Liver (tissue), 9 donors: ENCODE results near the gene CLBA1. TPM values are rescaled to one million over a fixed set of nuclear protein-coding genes. Genes with fewer than 3 reads are reported as not detected.

Source experiments
- DNase-seq: peaks from one replicate; pipeline ENCODE4 v3.0.0-alpha.2; 2017; ENCODE audit warnings: low spot score
- H3K27ac ChIP-seq, 2 donors: one replicate each; pipeline ENCODE4 v1.7.0; 2013; ENCODE audit warnings: inconsistent platforms in 2 of 2, low read length in 2 of 2, control low read depth in 1 of 2, low read depth in 1 of 2, mild to moderate bottlenecking in 1 of 2
- H3K27me3 ChIP-seq, 4 donors: one replicate each; pipeline versions ENCODE4 v1.6.1 to v1.7.0; 2013; ENCODE audit warnings: low read length in 3 of 4, inconsistent platforms in 1 of 4, mild to moderate bottlenecking in 1 of 4, moderate library complexity in 1 of 4; ENCODE audit not compliant: control insufficient read depth in 4 of 4, insufficient read depth in 4 of 4
- H3K36me3 ChIP-seq, 4 donors: one replicate each; pipeline versions ENCODE4 v1.6.1 to v1.7.0; 2013; ENCODE audit warnings: low read length in 3 of 4, mild to moderate bottlenecking in 3 of 4, low read depth in 1 of 4, moderate library complexity in 1 of 4; ENCODE audit not compliant: control insufficient read depth in 4 of 4, insufficient read depth in 3 of 4
- H3K4me1 ChIP-seq, 4 donors: one replicate each; pipeline versions ENCODE4 v1.6.1 to v1.7.0; 2013; ENCODE audit warnings: low read length in 3 of 4, mild to moderate bottlenecking in 3 of 4, moderate library complexity in 1 of 4; ENCODE audit not compliant: control insufficient read depth in 4 of 4, insufficient read depth in 4 of 4
- H3K4me3 ChIP-seq, 3 donors: one replicate each; pipeline versions ENCODE4 v1.6.1 to v1.7.0; 2013; ENCODE audit warnings: low read length in 3 of 3, control low read depth in 1 of 3, low read depth in 1 of 3, mild to moderate bottlenecking in 1 of 3
- H3K9ac ChIP-seq, 2 donors: one replicate each; pipeline ENCODE4 v1.7.0; 2013; ENCODE audit warnings: low read length in 2 of 2, mild to moderate bottlenecking in 2 of 2, moderate library complexity in 2 of 2, control low read depth in 1 of 2, low read depth in 1 of 2
- H3K9me3 ChIP-seq, 4 donors: one replicate each; pipeline versions ENCODE4 v1.6.1 to v1.7.0; 2013; ENCODE audit warnings: low read length in 3 of 4; ENCODE audit not compliant: control insufficient read depth in 4 of 4
- EGR1 ChIP-seq, 2 donors: IDR thresholded peaks; 2 replicates each; pipeline ENCODE4 v1.6.1; 2016 to 2018; ENCODE audit warnings: antibody characterized with exemption in 2 of 2, low read depth in 2 of 2
- FOXA1 ChIP-seq: IDR thresholded peaks from 2 replicates; pipeline ENCODE4 v1.6.1; 2016; ENCODE audit warnings: antibody characterized with exemption
- FOXA2 ChIP-seq: IDR thresholded peaks from 2 replicates; pipeline ENCODE4 v1.6.1; 2016; ENCODE audit warnings: antibody characterized with exemption
- GABPA ChIP-seq, 2 donors: IDR thresholded peaks in 1 of 2; conservative IDR thresholded peaks in 1 of 2; 2 replicates each; pipeline ENCODE4 v1.6.1; 2016; ENCODE audit warnings: antibody characterized with exemption in 2 of 2, mild to moderate bottlenecking in 1 of 2, moderate library complexity in 1 of 2
- HNF4A ChIP-seq, 2 donors: conservative IDR thresholded peaks; 2 replicates each; pipeline ENCODE4 v1.6.1; 2016; ENCODE audit warnings: antibody characterized with exemption in 2 of 2, mild to moderate bottlenecking in 2 of 2
- HNF4G ChIP-seq: IDR thresholded peaks from 2 replicates; pipeline ENCODE4 v1.6.1; 2016; ENCODE audit warnings: antibody characterized with exemption
- JUND ChIP-seq, 2 donors: IDR thresholded peaks; 2 replicates each; pipeline ENCODE4 v1.6.1; 2016; ENCODE audit warnings: antibody characterized with exemption in 2 of 2
- NR2F2 ChIP-seq: IDR thresholded peaks from 2 replicates; pipeline ENCODE4 v1.6.1; 2016; ENCODE audit warnings: antibody characterized with exemption
- RAD21 ChIP-seq, 2 donors: IDR thresholded peaks; 2 replicates each; pipeline ENCODE4 v1.6.1; 2016; ENCODE audit warnings: antibody characterized with exemption in 2 of 2, mild to moderate bottlenecking in 2 of 2
- RXRA ChIP-seq, 2 donors: IDR thresholded peaks; 2 replicates each; pipeline ENCODE4 v1.6.1; 2017 to 2018; ENCODE audit warnings: antibody characterized with exemption in 2 of 2, mild to moderate bottlenecking in 1 of 2
- SP1 ChIP-seq: IDR thresholded peaks from 2 replicates; pipeline ENCODE4 v1.6.1; 2018; ENCODE audit warnings: antibody characterized with exemption, mild to moderate bottlenecking
- TAF1 ChIP-seq: conservative IDR thresholded peaks from 2 replicates; pipeline ENCODE4 v1.6.1; 2016; ENCODE audit warnings: antibody characterized with exemption, mild to moderate bottlenecking
- YY1 ChIP-seq: IDR thresholded peaks from 2 replicates; pipeline ENCODE4 v1.6.1; 2016; ENCODE audit warnings: antibody characterized with exemption, mild to moderate bottlenecking
- WGBS: extraction: QIAGEN DNeasy Blood & Tissue Kit; methylation state at CpG from one replicate; pipeline ENCODE4 v1.1.7; 2013; 5-methylcytosine and 5-hydroxymethylcytosine counted together
- polyA plus RNA-seq, 2 donors: library from polyadenylated mRNA; stranded (reverse) in 1 of 2; unstranded in 1 of 2; fragments of 200-250 nt in 1 of 2; fragments of >200 nt in 1 of 2; fragmentation: Nextera tagmentation in 1 of 2; extraction: Ambion mirVana in 1 of 2; gene quantifications; one replicate each; pipeline versions ENCODE4 v1.2.1 to v1.2.3, GENCODE V29; 2013 to 2015
- total RNA-seq, 2 donors: library from RNA; depleted of rRNA; stranded (reverse); fragments of >200 nt; gene quantifications; one replicate each; pipeline ENCODE4 v1.2.3, GENCODE V29; 2014
- TF ChIP-seq, protein P1 (sequence below): IDR thresholded peaks from 2 replicates; pipeline ENCODE4 v1.6.1; 2016; ENCODE audit warnings: antibody characterized with exemption
- TF ChIP-seq, protein P2 (sequence below): fragments of 150-350 bp; IDR thresholded peaks from 2 replicates; pipeline ENCODE4 v1.5.1; 2017; ENCODE audit warnings: improper control_type of control experiment, low read depth, low read length; ENCODE audit not compliant: missing input control
- TF ChIP-seq, protein P3 (sequence below): IDR thresholded peaks from 2 replicates; pipeline ENCODE4 v1.6.1; 2016; ENCODE audit warnings: antibody characterized with exemption, mild to moderate bottlenecking
- TF ChIP-seq, protein P4 (sequence below): IDR thresholded peaks from 2 replicates; pipeline ENCODE4 v1.6.1; 2016; ENCODE audit warnings: antibody characterized with exemption
- TF ChIP-seq, protein P5 (sequence below): IDR thresholded peaks from 2 replicates; pipeline ENCODE4 v1.6.1; 2016; ENCODE audit warnings: antibody characterized with exemption
- donor health status: healthy.
- donor health status: healthy.
- donor health status: healthy.
- donor health status: healthy.
- donor health status: healthy.

CLBA1 gene
- total and polyA plus RNA-seq, 4 donors, result 0.98 to 3.9 (median 2.3) TPM

DNA sequence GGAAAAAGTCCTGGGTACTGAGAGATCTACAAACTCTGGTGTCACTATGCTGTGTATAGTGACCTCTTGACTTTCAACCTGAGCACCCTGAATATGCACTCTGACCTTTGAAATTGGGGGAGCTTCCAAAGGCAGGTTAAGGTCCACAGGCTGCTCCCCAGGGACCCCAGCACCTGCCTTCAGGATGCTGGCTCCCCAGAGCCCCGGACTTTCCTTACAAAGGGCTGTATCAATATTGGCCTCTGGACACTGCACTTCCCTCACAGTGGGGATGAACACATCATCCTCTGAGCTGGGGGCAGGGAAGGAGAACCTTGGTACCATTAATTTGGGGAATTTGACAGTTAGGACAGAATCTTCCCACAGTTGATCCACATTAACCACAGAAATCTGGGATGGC lies 46.6 kb upstream of the CLBA1 start (continued):
- no peak for TF ChIP-seq GABPA (IDR thresholded peaks at IDR 0.05 in 1 of 2, conservative IDR thresholded peaks at IDR 0.05 in 1 of 2)
- TF ChIP-seq RAD21 (IDR thresholded peaks at IDR 0.05), result no peak

DNA sequence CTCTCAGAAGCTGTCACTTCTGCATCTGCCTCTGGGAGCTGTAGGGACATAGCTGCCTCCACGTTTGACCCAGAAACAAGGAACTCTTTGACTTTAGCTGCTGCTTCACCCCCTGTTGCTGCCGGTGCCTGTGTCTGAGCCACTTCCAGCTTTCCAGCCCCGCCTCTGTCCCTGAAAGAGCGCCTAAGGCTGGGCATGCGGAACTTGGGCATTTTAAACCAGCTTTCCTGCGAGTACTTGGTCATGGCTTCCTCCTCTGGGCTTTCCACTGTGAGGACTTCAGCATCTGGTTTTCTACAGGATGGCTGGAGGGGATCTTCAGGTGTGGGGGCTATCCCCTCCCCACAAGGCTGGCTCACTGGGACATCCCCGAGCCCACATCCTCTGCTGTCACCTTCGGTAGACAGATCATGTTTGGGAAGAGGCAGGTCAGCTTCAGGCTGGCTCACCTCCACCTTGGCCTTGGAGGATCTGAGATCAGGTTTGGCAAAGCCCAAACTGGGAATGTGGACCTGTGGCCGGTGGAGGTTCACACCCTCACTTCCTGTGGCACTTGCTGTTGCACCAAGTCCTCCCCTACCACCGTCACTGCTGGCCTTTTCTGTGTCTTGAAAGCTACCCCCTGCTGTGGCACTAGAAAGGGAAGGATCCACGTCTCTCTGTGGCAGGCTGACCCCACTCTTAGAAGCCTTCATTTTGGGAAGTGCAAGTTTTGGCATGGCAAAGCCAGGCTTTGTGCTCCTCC lies 45.8 kb upstream of the CLBA1 start:
- TF ChIP-seq HNF4A (conservative IDR thresholded peaks at IDR 0.05) (no peak), YY1 (no peak), HNF4G (no peak), RAD21 (IDR thresholded peaks at IDR 0.05) (no peak), TAF1 (no peak), JUND (IDR thresholded peaks at IDR 0.05) (no peak), GABPA (IDR thresholded peaks at IDR 0.05 in 1 of 2, conservative IDR thresholded peaks at IDR 0.05 in 1 of 2) (no peak), EGR1 (IDR thresholded peaks at IDR 0.05; ENCODE audit: low read depth in 2 of 2) (no peak), RXRA (IDR thresholded peaks at IDR 0.05) (no peak), SP1 (no peak), FOXA2 (no peak), NR2F2 (no peak), FOXA1 (no peak)
- TF ChIP-seq, protein P1, sequence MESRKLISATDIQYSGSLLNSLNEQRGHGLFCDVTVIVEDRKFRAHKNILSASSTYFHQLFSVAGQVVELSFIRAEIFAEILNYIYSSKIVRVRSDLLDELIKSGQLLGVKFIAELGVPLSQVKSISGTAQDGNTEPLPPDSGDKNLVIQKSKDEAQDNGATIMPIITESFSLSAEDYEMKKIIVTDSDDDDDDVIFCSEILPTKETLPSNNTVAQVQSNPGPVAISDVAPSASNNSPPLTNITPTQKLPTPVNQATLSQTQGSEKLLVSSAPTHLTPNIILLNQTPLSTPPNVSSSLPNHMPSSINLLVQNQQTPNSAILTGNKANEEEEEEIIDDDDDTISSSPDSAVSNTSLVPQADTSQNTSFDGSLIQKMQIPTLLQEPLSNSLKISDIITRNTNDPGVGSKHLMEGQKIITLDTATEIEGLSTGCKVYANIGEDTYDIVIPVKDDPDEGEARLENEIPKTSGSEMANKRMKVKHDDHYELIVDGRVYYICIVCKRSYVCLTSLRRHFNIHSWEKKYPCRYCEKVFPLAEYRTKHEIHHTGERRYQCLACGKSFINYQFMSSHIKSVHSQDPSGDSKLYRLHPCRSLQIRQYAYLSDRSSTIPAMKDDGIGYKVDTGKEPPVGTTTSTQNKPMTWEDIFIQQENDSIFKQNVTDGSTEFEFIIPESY, result no peak
- TF ChIP-seq, protein P2, sequence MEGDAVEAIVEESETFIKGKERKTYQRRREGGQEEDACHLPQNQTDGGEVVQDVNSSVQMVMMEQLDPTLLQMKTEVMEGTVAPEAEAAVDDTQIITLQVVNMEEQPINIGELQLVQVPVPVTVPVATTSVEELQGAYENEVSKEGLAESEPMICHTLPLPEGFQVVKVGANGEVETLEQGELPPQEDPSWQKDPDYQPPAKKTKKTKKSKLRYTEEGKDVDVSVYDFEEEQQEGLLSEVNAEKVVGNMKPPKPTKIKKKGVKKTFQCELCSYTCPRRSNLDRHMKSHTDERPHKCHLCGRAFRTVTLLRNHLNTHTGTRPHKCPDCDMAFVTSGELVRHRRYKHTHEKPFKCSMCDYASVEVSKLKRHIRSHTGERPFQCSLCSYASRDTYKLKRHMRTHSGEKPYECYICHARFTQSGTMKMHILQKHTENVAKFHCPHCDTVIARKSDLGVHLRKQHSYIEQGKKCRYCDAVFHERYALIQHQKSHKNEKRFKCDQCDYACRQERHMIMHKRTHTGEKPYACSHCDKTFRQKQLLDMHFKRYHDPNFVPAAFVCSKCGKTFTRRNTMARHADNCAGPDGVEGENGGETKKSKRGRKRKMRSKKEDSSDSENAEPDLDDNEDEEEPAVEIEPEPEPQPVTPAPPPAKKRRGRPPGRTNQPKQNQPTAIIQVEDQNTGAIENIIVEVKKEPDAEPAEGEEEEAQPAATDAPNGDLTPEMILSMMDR, result no peak
- TF ChIP-seq, protein P3, sequence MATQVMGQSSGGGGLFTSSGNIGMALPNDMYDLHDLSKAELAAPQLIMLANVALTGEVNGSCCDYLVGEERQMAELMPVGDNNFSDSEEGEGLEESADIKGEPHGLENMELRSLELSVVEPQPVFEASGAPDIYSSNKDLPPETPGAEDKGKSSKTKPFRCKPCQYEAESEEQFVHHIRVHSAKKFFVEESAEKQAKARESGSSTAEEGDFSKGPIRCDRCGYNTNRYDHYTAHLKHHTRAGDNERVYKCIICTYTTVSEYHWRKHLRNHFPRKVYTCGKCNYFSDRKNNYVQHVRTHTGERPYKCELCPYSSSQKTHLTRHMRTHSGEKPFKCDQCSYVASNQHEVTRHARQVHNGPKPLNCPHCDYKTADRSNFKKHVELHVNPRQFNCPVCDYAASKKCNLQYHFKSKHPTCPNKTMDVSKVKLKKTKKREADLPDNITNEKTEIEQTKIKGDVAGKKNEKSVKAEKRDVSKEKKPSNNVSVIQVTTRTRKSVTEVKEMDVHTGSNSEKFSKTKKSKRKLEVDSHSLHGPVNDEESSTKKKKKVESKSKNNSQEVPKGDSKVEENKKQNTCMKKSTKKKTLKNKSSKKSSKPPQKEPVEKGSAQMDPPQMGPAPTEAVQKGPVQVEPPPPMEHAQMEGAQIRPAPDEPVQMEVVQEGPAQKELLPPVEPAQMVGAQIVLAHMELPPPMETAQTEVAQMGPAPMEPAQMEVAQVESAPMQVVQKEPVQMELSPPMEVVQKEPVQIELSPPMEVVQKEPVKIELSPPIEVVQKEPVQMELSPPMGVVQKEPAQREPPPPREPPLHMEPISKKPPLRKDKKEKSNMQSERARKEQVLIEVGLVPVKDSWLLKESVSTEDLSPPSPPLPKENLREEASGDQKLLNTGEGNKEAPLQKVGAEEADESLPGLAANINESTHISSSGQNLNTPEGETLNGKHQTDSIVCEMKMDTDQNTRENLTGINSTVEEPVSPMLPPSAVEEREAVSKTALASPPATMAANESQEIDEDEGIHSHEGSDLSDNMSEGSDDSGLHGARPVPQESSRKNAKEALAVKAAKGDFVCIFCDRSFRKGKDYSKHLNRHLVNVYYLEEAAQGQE, result no peak
- TF ChIP-seq, protein P4, sequence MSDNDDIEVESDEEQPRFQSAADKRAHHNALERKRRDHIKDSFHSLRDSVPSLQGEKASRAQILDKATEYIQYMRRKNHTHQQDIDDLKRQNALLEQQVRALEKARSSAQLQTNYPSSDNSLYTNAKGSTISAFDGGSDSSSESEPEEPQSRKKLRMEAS, result no peak
- TF ChIP-seq, protein P5, sequence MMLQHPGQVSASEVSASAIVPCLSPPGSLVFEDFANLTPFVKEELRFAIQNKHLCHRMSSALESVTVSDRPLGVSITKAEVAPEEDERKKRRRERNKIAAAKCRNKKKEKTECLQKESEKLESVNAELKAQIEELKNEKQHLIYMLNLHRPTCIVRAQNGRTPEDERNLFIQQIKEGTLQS, result no peak
- no peaks in the 10 kb centered on the region for H3K36me3 ChIP-seq
- no peaks in the 10 kb centered on the region for H3K4me1 ChIP-seq
- 46% methylated on average over 11 of the region's 11 CpGs for WGBS
- H3K27me3 ChIP-seq, result no peaks in the 10 kb centered on the region
- H3K9ac ChIP-seq, result no peak overlapping the region
- DNase-seq, result no peak
- no peaks in the 10 kb centered on the region for H3K9me3 ChIP-seq
- no peak overlapping the region for H3K4me3 ChIP-seq
- no peak overlapping the region for H3K27ac ChIP-seq
